ENCODE results near the gene TSPAN31.
A peak's percentile ranks its signal among the peaks of the same experiment; 100 is the strongest.
"Not testable (repeated sequence)": the region's sequence is repeated elsewhere in the genome, so short reads cannot be mapped to it uniquely, and the experiment has no call there.

TSPAN31 gene, protein sequence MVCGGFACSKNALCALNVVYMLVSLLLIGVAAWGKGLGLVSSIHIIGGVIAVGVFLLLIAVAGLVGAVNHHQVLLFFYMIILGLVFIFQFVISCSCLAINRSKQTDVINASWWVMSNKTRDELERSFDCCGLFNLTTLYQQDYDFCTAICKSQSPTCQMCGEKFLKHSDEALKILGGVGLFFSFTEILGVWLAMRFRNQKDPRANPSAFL

DNA sequence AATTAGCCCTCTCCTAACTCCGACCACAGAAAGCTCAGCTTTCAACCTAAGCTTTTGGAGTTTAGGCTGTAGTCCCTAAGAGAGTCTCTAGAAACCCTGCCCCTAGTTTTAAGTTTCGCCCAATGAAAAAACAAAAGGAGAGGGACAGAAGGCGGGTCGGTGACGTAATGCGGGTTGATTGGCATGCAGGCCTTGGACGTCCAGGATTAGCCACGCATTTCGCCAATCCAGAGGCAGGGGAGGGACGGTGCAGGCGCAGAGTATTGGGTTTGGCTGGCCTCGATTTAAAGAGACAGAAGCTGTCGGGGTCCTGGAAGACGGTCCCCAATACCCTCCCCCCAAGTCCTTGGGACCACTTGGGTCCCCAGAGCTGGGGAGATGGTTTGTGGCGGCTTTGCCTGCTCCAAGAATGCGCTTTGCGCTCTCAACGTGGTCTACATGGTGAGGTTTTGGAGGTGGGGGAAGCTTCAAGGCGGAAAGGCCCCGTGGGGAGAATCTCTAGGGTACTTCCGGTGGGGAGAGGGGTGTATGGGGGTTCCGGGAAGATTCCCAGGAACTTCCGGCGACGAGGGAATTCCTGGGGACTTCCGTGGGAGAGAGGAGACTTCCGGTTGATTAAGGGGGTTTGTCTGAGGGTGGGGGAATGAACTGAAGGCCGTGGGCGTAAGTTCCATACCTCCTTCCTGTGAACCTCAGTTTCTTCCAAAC lies at the start of gene TSPAN31:
TSS of gene TSPAN31 (plus strand) at position 263 of the 708 bp plus-strand sequence. CDS start at position 379, 116 bp downstream.
- DNase-seq (ENCODE audit: low read depth): peak; percentile 98

DNA sequence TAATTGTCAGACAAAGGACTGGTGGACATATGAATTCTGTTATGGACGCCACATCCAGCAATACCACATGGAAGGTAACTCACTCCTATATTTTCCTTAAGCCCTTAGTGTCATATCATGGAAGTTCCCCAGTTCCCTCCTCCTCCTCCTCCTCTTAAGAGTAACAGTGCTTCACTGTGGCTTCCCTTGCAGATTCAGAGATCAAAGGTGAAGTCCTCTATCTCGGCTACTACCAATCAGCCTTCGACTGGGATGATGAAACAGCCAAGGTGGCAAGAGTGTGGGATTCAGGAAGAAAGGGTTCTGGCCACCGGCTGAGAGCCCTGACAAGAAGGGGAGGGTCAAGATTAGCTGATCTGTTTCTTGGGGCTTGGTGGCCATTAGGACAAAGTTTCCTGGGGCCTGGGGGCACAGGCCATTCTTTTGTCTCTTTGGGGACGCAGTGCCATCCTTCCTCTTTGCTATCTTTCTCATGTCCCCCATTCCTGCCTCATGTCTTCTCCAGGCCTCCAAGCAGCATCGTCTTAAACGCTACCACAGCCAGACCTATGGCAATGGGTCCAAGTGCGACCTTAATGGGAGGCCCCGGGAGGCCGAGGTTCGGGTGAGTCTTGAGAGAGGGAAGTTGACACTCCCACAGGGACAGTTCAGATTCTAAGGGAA lies 48.9 kb upstream of the TSPAN31 start:
- no peak for DNase-seq (ENCODE audit: low read depth)

DNA sequence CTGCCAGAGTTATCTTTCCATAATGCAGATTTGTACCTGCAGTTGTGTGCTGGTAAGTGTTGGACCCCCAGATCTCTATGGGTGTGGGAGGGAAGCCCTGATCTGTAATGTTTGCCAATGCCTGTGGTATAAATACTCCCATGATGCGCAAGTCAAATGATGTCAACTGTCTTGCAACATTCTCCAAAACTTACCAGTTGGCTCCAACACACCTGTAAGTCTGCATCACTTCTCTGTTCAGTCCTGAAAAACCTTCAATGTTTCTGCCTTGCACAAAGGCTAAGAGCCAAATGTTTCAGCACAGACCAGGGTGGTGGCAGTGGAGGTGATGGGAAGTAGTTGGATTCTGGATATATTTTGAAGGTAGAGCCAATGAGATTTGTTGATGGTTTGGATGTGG lies 47.8 kb upstream of the TSPAN31 start:
- no peak for DNase-seq (ENCODE audit: low read depth)

DNA sequence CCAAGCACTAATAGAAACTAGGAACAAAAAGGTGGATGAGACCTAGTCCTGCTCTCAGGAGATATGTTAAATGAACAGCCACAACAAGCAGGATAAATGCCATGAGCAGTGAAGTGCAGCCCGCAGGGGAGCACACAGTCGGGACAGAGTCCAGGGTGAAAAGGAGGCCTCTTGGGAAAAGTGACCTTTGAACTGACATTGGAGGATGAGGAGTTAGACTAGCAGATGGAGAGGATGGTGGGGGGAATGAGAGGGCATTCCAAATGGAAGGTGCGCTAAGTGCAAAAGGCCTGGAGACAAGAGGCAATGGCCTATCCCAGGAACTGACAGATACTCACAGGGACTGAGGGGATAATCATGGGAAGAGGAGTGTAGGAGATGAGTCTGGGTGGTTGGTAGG lies 46.4 kb upstream of the TSPAN31 start:
- no peak for DNase-seq (ENCODE audit: low read depth)

DNA sequence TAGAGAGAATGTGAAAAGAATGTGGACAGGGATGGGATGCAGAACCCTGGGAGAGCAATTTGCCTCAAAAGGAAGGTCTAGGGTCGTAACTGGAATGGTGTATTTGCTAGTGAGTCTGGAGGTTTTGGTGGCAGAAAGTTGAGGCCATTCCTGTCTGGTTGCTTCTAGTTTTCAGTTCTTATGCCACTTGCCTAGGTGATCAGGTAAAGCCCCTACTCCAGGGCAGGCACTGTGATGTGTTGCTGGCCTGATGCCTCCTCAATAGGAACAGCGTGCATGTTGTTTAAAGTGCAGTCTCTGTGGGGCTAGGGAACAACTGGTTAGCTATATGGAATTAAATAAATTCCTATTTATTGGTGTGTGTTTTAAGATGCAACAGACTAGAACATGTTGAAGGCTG lies 44.5 kb upstream of the TSPAN31 start:
- DNase-seq (ENCODE audit: low read depth): no peak

DNA sequence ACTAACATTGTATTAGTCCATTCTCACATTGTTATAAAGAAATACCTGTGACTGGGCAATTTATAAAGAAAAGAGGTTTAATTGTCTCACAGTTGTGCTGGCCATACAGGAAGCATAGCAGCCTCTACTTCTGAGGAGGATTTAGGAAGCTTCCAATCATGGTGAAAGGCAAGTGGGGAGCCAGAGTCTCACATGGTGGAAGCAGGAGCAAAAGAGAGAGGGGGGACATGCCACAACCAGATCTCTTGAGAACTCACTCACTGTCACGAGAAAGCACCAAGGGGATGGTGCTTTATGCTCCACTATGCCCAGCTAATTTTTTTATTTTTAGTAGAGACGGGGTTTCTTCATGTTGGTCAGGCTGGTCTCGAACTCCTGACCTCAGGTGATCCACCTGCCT lies 37.6 kb upstream of the TSPAN31 start:
- DNase-seq (ENCODE audit: low read depth): no peak

DNA sequence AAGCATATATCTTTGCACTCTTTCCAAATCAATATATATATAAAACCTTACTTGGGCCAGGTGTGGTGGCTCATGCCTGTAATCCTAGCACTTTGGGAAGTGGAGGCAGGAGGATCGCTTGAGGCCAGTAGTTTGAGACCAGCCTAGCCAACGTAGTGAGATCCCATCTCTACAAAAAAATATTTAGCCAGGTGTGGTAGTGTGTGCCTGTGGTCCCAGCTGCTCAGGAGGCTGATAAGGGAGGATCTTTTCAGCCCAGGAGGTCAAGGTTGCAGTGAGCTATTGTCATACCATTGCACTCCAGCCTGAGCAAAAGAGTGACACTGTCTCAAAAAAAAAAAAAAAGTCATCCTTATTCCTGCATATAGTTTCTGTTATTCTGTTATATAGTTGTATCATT lies 36.5 kb upstream of the TSPAN31 start:
- no peak for DNase-seq (ENCODE audit: low read depth)

DNA sequence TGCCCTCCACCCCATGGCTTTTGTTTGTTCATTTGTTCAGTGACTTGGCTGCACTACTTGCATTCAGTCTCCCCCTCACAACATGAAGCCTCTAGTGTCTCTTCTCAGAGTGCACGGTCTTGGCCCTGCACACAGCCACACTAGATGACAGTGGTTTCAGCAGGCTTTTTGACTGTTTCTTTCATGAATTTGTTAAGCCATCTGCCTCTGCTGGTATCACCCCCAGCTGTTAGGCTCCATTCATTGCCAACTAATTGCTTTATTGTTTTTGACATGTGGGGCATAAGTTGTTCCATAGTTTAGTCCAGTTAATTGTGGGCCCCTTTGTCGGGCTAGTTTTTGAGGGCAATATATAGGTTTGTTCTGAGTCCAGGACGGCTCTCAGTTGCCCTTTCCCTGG lies 32.1 kb upstream of the TSPAN31 start:
- DNase-seq (ENCODE audit: low read depth): no peak

DNA sequence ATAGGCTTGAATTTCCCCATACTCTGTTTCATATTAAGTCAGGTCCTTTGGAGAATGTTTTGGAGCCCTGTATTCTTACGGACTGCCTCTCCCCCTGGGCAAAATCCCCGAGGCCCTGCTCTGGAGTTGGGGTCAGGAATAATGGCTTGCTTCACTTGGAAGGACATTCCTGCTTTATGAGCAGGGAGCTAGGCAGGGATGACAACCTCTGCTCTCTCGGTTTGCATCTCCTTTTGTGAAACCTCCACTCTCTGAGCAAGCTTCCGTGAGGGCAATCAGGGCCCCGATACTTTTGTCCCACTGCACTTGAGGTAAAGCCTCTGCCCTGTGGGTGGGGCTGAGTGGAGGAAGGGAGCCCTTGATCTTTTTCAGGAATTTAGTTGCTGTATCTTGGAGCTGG lies 31.6 kb upstream of the TSPAN31 start:
- no peak for DNase-seq (ENCODE audit: low read depth)

DNA sequence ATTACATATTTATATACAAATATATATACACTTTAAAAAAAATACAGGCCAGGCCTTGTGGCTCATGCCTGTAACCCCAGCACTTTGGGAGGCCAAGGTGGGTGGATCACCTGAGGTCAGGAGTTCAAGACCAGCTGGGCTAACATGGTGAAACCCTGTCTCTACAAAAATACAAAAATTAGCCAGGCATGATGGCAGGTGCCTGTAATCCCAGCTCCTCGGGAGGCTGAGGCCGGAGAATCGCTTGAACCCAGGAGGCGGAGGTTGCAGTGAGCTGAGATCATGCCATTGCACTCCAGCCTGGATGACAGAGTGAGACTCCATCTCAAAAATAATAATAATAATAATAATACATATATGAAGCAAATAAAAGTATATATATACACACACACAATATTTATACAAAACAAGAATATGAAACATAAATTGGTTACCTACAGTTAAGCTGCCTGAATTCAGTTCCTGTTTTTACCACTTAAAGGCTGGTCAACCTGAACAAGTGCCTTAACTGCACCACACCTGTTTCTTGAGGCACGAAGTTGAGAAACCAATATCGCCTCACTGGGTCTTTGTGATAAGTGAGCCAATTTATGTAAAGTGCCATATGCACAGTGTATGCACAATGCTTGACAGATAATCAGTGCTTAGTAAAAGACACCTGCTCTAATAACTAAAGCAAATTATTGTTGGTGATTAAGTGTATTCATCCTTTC lies 29.6 kb upstream of the TSPAN31 start:
- DNase-seq (ENCODE audit: low read depth): not testable (repeated sequence)

DNA sequence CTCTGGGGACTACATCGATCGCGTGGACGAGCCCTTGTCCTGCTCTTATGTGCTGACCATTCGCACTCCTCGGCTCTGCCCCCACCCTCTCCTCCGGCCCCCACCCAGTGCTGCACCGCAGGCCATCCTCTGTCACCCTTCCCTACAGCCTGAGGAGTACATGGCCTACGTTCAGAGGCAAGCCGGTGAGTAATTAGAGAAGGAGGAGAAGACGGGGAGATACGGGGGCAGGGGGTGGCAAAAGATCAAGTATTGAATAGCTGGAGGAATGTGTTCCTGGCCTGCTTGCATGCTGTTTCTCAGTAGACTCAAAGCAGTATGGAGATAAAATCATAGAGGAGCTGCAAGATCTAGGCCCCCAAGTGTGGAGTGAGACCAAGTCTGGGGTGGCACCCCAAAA lies 29.1 kb upstream of the TSPAN31 start:
- no peak for DNase-seq (ENCODE audit: low read depth)

DNA sequence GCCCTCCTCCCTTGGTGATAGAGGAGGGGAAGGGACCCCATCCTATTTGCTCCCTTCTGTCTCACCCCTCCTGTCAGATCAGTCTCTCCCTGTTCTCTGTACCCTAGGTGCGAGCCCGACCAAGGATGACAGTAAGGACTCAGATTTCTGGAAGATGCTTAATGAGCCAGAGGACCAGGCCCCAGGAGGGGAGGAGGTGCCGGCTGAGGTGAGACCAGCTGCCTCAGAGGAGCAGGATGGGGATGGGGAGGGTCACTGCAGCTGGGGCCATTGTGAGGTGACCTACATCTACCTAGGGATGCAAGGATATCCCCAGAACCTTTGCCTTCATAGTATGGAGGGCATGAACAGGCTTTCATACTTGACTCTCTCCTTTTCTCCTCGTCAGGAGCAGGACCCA lies 28.5 kb upstream of the TSPAN31 start:
- DNase-seq (ENCODE audit: low read depth): no peak

DNA sequence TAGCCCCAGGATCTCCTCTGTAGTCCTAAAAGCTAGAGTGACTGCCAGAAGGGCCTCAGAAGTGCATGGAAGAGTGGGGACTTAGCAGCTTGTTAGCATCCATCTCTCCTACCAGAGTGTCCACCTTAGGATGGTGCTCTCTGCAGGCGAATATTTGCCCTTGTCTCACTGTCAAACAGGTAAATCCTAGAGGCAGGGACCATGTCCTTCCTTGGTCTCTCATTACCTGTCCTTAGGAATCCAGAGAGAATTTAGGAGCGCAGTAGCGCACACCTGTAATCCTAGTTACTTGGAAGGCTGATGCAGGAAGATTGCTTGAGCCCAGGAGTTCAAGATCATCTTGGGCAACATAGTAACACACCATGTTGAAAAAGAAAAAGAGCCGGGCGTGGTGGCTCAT lies 27.7 kb upstream of the TSPAN31 start:
- no peak for DNase-seq (ENCODE audit: low read depth)

DNA sequence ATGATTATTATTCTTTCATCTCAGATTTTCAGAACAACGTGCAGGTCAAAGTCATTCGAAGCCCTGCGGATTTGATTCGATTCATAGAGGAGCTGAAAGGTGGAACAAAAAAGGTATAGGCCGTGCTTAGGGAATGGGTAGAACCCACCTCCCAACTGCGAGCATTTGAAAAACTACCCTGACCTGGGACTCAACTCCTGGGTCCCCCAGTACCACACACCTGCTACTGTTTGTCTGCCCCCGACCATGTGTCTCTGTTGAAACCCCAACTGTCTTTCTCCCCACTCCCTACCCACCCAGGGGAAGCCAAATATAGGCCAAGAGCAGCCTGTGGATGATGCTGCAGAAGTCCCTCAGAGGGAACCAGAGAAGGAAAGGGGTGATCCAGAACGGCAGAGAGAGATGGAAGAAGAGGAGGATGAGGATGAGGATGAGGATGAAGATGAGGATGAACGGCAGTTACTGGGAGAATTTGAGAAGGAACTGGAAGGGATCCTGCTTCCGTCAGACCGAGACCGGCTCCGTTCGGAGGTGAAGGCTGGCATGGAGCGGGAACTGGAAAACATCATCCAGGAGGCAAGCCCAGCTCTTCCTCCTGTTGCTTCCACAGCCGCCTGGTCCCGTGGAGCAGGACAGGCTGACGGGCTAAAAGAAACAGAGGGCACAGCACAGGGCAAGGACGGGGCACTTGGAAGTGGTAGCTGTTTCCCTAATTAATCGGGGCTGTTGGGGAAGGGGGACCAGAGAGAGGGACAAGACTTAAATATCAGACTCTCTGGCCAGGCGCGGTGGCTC lies 26.8 kb upstream of the TSPAN31 start:
- no peak for DNase-seq (ENCODE audit: low read depth)

DNA sequence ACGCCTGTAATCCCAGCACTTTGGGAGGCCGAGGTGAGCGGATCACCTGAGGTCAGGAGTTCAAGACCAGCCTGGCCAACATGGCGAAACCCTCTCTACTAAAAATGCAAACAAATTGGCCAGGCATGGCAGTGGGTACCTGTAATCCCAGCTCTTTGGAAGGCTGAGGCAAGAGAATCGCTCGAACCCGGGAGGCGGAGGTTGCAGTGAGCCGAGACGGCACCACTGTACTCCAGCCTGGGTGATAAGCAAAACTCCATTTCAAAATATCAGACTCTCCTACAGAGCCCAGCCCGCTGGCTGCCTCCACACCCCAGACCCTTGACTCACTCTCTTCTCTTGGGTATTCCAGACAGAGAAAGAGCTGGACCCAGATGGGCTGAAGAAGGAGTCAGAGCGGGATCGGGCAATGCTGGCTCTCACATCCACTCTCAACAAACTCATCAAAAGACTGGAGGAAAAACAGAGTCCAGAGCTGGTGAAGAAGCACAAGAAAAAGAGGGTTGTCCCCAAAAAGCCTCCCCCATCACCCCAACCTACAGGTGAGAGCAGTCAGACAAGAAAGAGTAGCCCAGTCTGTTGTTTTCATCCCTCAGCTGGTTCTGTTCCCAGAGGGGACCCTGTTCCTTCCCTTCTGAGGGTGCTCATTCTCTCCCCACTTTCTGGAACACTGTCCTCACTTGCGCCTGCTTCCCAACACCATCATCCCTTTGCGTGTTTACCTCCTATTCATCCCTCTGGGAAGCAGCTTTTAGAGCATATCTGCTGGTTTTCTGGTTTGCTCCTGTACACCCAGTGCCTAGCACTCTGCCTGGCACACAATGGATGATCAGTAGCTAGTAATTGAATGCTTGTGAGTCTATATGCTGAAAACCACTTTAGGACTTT lies 26.0 kb upstream of the TSPAN31 start:
- no peak for DNase-seq (ENCODE audit: low read depth)

DNA sequence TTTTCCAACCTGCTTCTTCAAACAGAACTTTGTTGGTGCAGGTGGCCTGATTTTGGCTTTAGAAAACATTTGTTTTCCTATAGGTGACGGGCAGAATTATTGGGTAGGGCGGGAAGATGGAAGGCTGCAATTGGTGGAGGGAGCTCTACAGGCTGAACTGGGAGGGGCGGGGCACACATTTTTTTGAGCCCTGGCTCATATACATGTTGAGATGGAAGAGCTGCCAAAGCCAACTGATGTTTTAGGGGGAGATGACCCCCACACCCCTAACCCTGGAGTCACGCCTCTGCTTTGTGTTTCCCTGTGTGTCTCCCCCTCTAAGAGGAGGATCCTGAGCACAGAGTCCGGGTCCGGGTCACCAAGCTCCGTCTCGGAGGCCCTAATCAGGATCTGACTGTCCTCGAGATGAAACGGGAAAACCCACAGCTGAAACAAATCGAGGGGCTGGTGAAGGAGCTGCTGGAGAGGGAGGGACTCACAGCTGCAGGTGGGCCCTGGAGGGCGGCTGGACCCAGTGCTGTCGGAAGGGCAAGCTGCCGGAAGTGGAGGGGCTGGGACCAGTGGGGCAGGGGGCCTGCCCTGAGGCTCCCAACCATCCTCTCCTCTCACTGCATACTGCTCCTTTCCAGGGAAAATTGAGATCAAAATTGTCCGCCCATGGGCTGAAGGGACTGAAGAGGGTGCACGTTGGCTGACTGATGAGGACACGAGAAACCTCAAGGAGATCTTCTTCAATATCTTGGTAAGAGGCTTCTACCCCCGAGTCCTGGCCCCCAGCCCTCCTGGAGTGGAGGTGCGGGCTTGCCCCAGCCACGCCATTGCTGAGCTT lies 24.8 kb upstream of the TSPAN31 start:
- no peak for DNase-seq (ENCODE audit: low read depth)

DNA sequence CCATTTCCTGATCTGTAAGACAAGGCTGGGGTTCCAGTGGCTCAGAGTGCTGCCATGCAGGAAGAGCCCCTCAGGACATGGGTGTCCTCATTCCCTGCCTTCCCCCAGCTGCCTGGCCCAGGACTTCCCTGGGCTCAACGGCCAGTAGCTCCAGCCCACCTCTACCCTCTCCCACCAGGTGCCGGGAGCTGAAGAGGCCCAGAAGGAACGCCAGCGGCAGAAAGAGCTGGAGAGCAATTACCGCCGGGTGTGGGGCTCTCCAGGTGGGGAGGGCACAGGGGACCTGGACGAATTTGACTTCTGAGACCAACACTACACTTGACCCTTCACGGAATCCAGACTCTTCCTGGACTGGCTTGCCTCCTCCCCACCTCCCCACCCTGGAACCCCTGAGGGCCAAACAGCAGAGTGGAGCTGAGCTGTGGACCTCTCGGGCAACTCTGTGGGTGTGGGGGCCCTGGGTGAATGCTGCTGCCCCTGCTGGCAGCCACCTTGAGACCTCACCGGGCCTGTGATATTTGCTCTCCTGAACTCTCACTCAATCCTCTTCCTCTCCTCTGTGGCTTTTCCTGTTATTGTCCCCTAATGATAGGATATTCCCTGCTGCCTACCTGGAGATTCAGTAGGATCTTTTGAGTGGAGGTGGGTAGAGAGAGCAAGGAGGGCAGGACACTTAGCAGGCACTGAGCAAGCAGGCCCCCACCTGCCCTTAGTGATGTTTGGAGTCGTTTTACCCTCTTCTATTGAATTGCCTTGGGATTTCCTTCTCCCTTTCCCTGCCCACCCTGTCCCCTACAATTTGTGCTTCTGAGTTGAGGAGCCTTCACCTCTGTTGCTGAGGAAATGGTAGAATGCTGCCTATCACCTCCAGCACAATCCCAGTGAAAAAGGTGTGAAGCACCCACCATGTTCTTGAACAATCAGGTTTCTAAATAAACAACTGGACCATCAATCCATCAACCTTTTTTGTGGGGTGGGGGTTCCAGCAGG lies 23.9 kb upstream of the TSPAN31 start:
- DNase-seq (ENCODE audit: low read depth): no peak

DNA sequence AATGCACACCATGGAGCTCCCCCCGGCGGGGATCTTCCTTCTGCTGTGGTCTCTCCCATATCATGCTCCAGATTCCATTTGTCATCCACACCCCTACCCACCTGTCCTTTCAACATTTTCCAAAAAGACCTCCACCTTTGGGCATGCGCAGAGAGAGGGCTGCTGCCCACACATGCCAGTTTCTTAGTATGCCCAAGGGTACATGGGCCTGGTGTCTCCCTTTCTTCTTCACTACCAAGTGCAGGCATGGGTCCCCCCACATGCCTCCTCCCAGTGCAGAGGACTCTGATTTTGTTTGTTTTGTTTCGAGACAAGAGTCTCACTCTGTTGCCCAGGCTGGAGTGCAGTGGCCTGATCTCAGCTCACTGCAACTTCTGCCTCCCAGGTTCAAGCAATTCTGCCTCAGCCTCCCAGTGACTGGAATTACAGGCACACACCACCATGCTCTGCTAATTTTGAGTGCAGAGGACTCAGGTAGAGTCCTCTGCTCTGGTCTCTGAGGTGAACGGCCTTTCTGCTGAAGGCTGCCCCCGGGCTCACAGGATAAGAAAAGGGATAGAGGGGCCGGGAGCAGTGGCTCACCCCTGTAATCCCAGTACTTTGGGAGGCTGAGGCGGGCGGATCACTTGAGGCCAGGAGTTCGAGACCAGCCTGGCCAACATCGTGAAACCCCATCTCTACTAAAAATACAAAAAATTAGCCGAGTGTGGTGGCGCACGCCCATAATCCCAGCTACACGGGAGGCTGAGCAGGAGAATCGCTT lies 22.8 kb upstream of the TSPAN31 start:
- DNase-seq (ENCODE audit: low read depth): not testable (repeated sequence)

Measured in ELR (cell line).